Tibial artery (tissue), 4 donors: ENCODE results near the gene CDC20B.

Experiments
- DNase-seq, 2 donors: peaks; one replicate each; pipeline ENCODE4 v3.0.0-alpha.2; 2019
- H3K27ac ChIP-seq, 2 donors: fragments of 200-600 bp; sonication (generic) in 1 of 2; 1 replicate in 1 of 2; 2 replicates in 1 of 2; pipeline ENCODE4 v1.5.1; 2018 to 2019; ENCODE audit warnings: mild to moderate bottlenecking in 1 of 2
- H3K27me3 ChIP-seq, 2 donors: fragments of 200-600 bp; sonication (generic) in 1 of 2; one replicate each; pipeline versions ENCODE4 v1.5.1 to v1.6.0; 2016 to 2019
- H3K36me3 ChIP-seq, 3 donors: fragments of 200-600 bp; sonication (generic) in 2 of 3; one replicate each; pipeline ENCODE4 v1.5.1; 2016 to 2019; ENCODE audit warnings: mild to moderate bottlenecking in 2 of 3
- H3K4me1 ChIP-seq, 4 donors: fragments of 200-600 bp; sonication (generic) in 2 of 4; 1 replicate in 3 of 4; 2 replicates in 1 of 4; pipeline ENCODE4 v1.5.1; 2016 to 2019
- H3K4me3 ChIP-seq, 2 donors: fragments of 200-600 bp; sonication (generic) in 1 of 2; 1 replicate in 1 of 2; 2 replicates in 1 of 2; pipeline ENCODE4 v1.5.1; 2018 to 2019; ENCODE audit warnings: mild to moderate bottlenecking in 2 of 2
- H3K9me3 ChIP-seq, 3 donors: fragments of 200-600 bp; sonication (generic) in 1 of 3; one replicate each; pipeline ENCODE4 v1.5.1; 2016 to 2019
- intact Hi-C: fragments of 100-400 bp; cut with DNase I; formaldehyde crosslinking; loops from one replicate; pipeline ENCODE4 v1.15.0; 2023; ENCODE audit warnings: low total_unique reads
- TF ChIP-seq, protein P1 (sequence below), 2 experiments: fragments of 200-600 bp in 1 of 2; fragments of 450-650 bp in 1 of 2; IDR thresholded peaks; one replicate each; pipeline ENCODE4 v1.5.1; 2017 to 2019; ENCODE audit warnings: antibody characterized with exemption in 2 of 2, mild to moderate bottlenecking in 1 of 2, moderate library complexity in 1 of 2

CDC20B gene

DNA sequence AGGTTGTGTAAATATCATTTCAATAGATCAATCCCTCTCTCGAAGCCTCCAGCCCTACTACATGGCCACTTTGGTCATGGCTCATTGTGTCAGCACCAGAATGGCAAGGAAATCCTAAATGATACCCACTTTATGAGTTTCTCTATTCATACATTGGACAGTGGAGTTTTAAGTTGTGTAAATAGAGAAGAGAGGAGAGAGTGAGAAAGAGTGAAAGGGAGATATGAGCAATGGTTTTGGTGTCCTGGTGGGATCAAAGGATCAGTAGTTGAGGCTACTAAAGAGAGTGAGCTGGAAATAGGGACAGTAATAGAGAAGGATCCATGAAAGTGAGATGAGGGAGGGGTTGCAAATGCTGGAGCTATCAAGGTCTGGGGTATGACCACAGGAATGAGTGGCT lies 102.0 kb downstream of the CDC20B start:
- intact Hi-C loops: no loop called here
- H3K27ac ChIP-seq: no peak overlapping the region
- H3K27me3 ChIP-seq: no peaks in the 10 kb centered on the region
- H3K4me1 ChIP-seq: no peaks in the 10 kb centered on the region
- no peak overlapping the region for H3K4me3 ChIP-seq
- no peaks in the 10 kb centered on the region for H3K36me3 ChIP-seq
- no peaks in the 10 kb centered on the region for H3K9me3 ChIP-seq
- TF ChIP-seq, protein P1, sequence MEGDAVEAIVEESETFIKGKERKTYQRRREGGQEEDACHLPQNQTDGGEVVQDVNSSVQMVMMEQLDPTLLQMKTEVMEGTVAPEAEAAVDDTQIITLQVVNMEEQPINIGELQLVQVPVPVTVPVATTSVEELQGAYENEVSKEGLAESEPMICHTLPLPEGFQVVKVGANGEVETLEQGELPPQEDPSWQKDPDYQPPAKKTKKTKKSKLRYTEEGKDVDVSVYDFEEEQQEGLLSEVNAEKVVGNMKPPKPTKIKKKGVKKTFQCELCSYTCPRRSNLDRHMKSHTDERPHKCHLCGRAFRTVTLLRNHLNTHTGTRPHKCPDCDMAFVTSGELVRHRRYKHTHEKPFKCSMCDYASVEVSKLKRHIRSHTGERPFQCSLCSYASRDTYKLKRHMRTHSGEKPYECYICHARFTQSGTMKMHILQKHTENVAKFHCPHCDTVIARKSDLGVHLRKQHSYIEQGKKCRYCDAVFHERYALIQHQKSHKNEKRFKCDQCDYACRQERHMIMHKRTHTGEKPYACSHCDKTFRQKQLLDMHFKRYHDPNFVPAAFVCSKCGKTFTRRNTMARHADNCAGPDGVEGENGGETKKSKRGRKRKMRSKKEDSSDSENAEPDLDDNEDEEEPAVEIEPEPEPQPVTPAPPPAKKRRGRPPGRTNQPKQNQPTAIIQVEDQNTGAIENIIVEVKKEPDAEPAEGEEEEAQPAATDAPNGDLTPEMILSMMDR (IDR thresholded peaks at IDR 0.05): no peak
- DNase-seq: no peak

DNA sequence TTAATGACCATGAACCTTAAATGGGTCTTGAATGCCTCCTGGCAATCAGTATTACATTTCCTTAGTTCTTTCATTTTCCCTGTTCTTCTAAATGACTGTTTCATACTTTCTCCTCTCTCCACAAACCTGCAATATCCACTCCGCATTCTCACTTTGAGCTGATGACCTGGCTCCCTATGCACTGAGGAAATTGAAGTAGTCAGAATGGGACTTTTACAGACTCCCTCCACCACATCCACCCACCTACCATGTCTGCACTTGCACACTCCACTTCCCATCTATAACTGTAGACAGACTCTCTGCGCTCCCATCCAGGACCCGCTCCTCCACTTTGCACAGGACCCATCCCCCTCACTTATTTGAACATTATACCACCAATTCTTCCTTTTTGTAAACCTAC lies 106.7 kb downstream of the CDC20B start:
- TF ChIP-seq, protein P1 (IDR thresholded peaks at IDR 0.05): no peak
- intact Hi-C loops: no loop called here
- no peaks in the 10 kb centered on the region for H3K4me1 ChIP-seq
- no peaks in the 10 kb centered on the region for H3K9me3 ChIP-seq
- no peaks in the 10 kb centered on the region for H3K27me3 ChIP-seq
- H3K27ac ChIP-seq: no peak overlapping the region
- no peak overlapping the region for H3K4me3 ChIP-seq
- no peaks in the 10 kb centered on the region for H3K36me3 ChIP-seq
- no peak for DNase-seq

DNA sequence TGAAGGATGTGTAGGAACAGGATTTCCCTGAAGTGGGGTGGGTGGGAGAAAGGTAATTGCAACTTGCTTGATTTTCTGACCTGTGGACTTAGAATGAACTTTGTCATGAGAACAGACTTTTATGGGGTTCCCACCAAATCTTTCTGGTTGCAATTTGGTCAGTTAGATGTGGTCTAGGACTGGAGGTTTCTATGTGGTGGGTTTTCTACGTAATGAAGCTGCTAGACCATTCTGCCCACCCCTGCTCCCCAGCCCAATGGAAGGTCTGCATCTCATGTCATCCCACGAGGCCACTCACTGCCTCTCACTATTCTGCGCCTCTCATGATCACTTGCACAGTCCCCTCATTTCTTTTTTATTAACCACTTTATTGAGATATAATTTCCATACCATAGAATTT lies 108.5 kb downstream of the CDC20B start:
- intact Hi-C loops: no loop called here
- Histone ChIP-seq H3K4me3 (no peak overlapping the region), H3K9me3 (no peaks in the 10 kb centered on the region), H3K27ac (no peak overlapping the region), H3K36me3 (no peaks in the 10 kb centered on the region), H3K27me3 (no peaks in the 10 kb centered on the region), H3K4me1 (no peaks in the 10 kb centered on the region)
- no peak for DNase-seq
- TF ChIP-seq, protein P1 (IDR thresholded peaks at IDR 0.05): no peak

DNA sequence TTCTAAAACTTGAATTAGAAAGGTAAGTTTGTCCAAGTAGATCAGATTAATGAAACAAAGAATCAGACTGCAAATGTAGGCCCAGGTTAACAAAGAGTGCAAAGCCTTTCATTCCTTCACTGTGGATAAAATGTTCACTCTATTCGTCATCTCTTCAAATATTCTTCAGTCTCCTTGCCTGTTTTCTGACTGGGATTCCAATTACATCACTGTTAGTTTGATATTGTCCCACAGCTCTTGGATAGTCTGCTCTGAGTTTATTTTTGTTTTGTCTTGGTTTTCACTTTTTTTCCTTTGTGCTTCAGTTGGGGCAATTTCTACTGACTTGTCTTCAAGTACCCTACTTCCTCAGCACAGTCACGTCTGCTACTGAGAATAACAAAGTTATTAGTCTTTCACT lies 109.1 kb downstream of the CDC20B start:
- no peaks in the 10 kb centered on the region for H3K36me3 ChIP-seq
- no peak for DNase-seq
- no peaks in the 10 kb centered on the region for H3K9me3 ChIP-seq
- no peaks in the 10 kb centered on the region for H3K27me3 ChIP-seq
- TF ChIP-seq, protein P1 (IDR thresholded peaks at IDR 0.05): no peak
- no peaks in the 10 kb centered on the region for H3K4me1 ChIP-seq
- no peak overlapping the region for H3K4me3 ChIP-seq
- intact Hi-C loops: no loop called here
- H3K27ac ChIP-seq: no peak overlapping the region

DNA sequence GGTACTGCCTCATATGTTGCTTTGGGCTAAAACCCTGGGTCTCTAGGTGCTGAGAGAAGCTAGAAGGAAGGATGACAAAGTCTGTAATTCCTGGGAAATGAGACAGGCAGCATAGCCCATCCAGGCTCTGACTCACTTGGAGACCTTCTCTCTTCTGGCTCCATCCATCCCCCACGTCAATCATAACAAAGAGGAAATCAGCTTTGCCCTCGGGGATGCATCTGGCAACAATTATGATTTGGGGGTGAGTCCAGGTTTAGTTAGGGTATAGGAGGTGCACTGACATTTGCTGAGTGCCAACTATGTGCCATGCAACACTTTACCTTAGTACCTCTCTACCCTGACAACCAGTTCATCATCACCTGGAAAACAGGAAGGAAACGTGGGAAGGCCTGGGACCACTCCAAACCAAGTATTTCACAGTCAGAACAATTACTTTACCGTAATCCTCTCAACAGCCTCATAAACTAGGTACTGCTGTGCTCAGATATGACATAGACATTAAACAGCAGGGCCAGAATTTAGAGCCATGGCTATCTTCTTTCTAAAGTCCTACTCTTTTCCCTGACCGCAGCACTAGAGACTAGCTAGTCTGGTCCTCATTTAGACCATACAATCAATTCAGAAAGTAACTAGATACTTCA lies 109.6 kb downstream of the CDC20B start:
- Histone ChIP-seq H3K4me3 (no peak overlapping the region), H3K4me1 (no peaks in the 10 kb centered on the region), H3K9me3 (no peaks in the 10 kb centered on the region), H3K27me3 (no peaks in the 10 kb centered on the region), H3K27ac (no peak overlapping the region), H3K36me3 (no peaks in the 10 kb centered on the region)
- TF ChIP-seq, protein P1 (IDR thresholded peaks at IDR 0.05): no peak
- intact Hi-C loops: no loop called here
- no peak for DNase-seq
